ENCODE data around the gene IQSEC3. TPM values are rescaled to one million over a fixed set of nuclear protein-coding genes. Genes with fewer than 3 reads are reported as not detected.

Gene IQSEC3
- polyA plus RNA-seq, 4 donors: under 0.01 to 1.5 (median 1.4) TPM; not detected in 1

DNA sequence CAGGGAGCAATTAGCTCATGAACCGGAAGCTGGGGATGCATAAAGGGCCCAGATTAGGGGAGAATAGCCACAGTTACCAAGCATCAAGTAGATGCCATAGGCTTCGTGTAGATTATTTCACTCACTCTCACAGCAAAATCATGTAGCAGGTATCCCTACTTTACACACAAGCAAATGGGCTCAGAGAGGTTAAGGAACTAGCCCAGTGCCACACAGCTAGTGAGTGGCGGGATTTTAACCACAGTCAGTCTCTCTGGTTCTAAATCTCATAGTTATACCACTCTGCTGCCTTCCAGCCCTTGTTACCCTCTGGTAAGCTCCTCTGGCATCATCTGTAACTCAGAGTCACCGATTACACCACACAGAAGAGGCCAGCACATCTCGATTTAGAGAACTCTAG is 49.0 kb downstream of the IQSEC3 start:
- FAIRE-seq (no peak), DNase-seq (no peak)
- 68 to 85% (median 79%) methylated on average over 5 of the region's 5 CpGs for WGBS, 3 donors
- Histone ChIP-seq H3K4me1 (ENCODE audit: control insufficient read depth in 3 of 3, insufficient read depth in 2 of 3, low read depth in 1 of 3, low read length in 2 of 3) (peaks cover 0 to 4% (median 0%) of the 10 kb centered on the region in 3 donors), H3K27ac (ENCODE audit: low read depth in 1 of 3, low read length in 2 of 3) (no peak overlapping the region), H3K9me3 (ENCODE audit: control insufficient read depth in 2 of 2, insufficient read depth in 1 of 2, low read depth in 1 of 2, low read length in 1 of 2) (no peaks in the 10 kb centered on the region), H3K27me3 (ENCODE audit: control insufficient read depth in 3 of 3, insufficient read depth in 3 of 3, low read length in 3 of 3) (peaks cover 0 to 4% (median 0%) of the 10 kb centered on the region in 3 donors), H3K36me3 (ENCODE audit: control insufficient read depth in 3 of 3, insufficient read depth in 2 of 3, low read depth in 1 of 3, low read length in 3 of 3) (no peaks in the 10 kb centered on the region), H3K4me3 (ENCODE audit: low read depth in 1 of 3, low read length in 3 of 3) (no peak overlapping the region)

- peaks cover 0 to 4% (median 0%) of the 10 kb centered on the region in 3 donors for H3K27me3 ChIP-seq (ENCODE audit: control insufficient read depth in 3 of 3, insufficient read depth in 3 of 3, low read length in 3 of 3)
- 77 to 82% (median 78%) methylated on average over 19 of the region's 19 CpGs for WGBS, 3 donors
- no peaks in the 10 kb centered on the region for H3K36me3 ChIP-seq (ENCODE audit: control insufficient read depth in 3 of 3, insufficient read depth in 2 of 3, low read depth in 1 of 3, low read length in 3 of 3)
- no peak overlapping the region for H3K4me3 ChIP-seq (ENCODE audit: low read depth in 1 of 3, low read length in 3 of 3)
- peaks cover 0 to 4% (median 0%) of the 10 kb centered on the region in 3 donors for H3K4me1 ChIP-seq (ENCODE audit: control insufficient read depth in 3 of 3, insufficient read depth in 2 of 3, low read depth in 1 of 3, low read length in 2 of 3)
- H3K9me3 ChIP-seq (ENCODE audit: control insufficient read depth in 2 of 2, insufficient read depth in 1 of 2, low read depth in 1 of 2, low read length in 1 of 2): no peaks in the 10 kb centered on the region
- DNase-seq (no peak), FAIRE-seq (no peak)
- no peak overlapping the region for H3K27ac ChIP-seq (ENCODE audit: low read depth in 1 of 3, low read length in 2 of 3)
These were observed 49.7 kb downstream of the IQSEC3 start for GRCh38 chr12:115960-116915.

DNA sequence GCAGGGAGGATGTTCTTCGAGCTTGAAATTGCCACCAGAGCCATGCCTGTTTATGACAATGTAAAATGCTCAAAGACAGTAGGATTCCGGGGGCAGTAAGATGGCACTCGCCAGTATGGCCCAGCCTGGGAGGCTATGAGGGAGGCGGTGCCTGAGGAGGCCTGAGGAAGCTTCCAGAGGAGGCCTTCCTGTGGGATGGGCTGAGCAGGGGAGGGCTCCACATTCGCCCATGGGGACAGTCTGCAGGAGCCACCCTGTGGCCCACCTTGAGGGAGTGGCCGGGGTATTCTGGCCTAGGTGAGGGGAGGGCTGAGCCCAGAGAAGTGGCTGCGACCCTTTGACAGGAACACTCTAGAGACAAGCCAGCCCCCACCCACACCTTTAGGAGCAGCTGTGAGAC is 50.7 kb downstream of the IQSEC3 start:
- no peak overlapping the region for H3K27ac ChIP-seq (ENCODE audit: low read depth in 1 of 3, low read length in 2 of 3)
- 79 to 87% (median 86%) methylated on average over 7 of the region's 7 CpGs for WGBS, 3 donors
- FAIRE-seq (no peak), DNase-seq (no peak)
- H3K36me3 ChIP-seq (ENCODE audit: control insufficient read depth in 3 of 3, insufficient read depth in 2 of 3, low read depth in 1 of 3, low read length in 3 of 3): no peaks in the 10 kb centered on the region
- H3K9me3 ChIP-seq (ENCODE audit: control insufficient read depth in 2 of 2, insufficient read depth in 1 of 2, low read depth in 1 of 2, low read length in 1 of 2): no peaks in the 10 kb centered on the region
- H3K27me3 ChIP-seq (ENCODE audit: control insufficient read depth in 3 of 3, insufficient read depth in 3 of 3, low read length in 3 of 3): peaks cover 0 to 4% (median 0%) of the 10 kb centered on the region in 3 donors
- H3K4me3 ChIP-seq (ENCODE audit: low read depth in 1 of 3, low read length in 3 of 3): no peak overlapping the region
- peaks cover 0 to 3% (median 0%) of the 10 kb centered on the region in 3 donors for H3K4me1 ChIP-seq (ENCODE audit: control insufficient read depth in 3 of 3, insufficient read depth in 2 of 3, low read depth in 1 of 3, low read length in 2 of 3)

- no peaks in the 10 kb centered on the region for H3K36me3 ChIP-seq (ENCODE audit: control insufficient read depth in 3 of 3, insufficient read depth in 2 of 3, low read depth in 1 of 3, low read length in 3 of 3)
- 79 to 87% (median 80%) methylated on average over 8 of the region's 8 CpGs for WGBS, 3 donors
These were observed 51.3 kb downstream of the IQSEC3 start for GRCh38 chr12:117816-118345.

DNA sequence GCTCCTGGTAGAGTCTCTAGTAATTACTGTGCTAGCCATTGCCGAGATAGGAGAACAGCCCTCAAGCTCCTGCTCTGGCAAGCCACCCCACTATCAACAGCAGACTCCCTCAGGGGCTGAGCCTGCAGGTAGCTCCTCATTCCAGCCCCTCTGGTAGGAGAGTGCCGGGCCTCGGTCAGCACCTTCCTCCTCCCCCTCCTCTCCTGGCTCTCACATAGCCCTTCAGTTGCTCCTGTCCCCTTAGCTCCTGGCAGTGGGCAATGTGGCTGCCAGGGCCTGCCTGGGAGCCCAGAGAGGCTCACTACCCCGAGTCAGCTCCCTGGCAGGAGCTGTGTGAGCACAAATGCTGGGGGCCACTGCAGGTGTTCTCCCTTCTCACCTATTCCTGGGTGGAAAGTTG is 52.0 kb downstream of the IQSEC3 start:
- Histone ChIP-seq H3K36me3 (ENCODE audit: control insufficient read depth in 3 of 3, insufficient read depth in 2 of 3, low read depth in 1 of 3, low read length in 3 of 3) (no peaks in the 10 kb centered on the region), H3K27ac (ENCODE audit: low read depth in 1 of 3, low read length in 2 of 3) (no peak overlapping the region), H3K9me3 (ENCODE audit: control insufficient read depth in 2 of 2, insufficient read depth in 1 of 2, low read depth in 1 of 2, low read length in 1 of 2) (no peaks in the 10 kb centered on the region), H3K27me3 (ENCODE audit: control insufficient read depth in 3 of 3, insufficient read depth in 3 of 3, low read length in 3 of 3) (peaks cover 0 to 4% (median 0%) of the 10 kb centered on the region in 3 donors), H3K4me1 (ENCODE audit: control insufficient read depth in 3 of 3, insufficient read depth in 2 of 3, low read depth in 1 of 3, low read length in 2 of 3) (no peaks in the 10 kb centered on the region), H3K4me3 (ENCODE audit: low read depth in 1 of 3, low read length in 3 of 3) (no peak overlapping the region)
- FAIRE-seq: no peak
- DNase-seq: no peak
- WGBS, 3 donors: 47 to 60% (median 55%) methylated on average over 4 of the region's 4 CpGs

More at GRCh38 chr12:117816-118345, 51.3 kb downstream of the IQSEC3 start:
- H3K9me3 ChIP-seq (ENCODE audit: control insufficient read depth in 2 of 2, insufficient read depth in 1 of 2, low read depth in 1 of 2, low read length in 1 of 2): no peaks in the 10 kb centered on the region
- no peak overlapping the region for H3K27ac ChIP-seq (ENCODE audit: low read depth in 1 of 3, low read length in 2 of 3)
- H3K27me3 ChIP-seq (ENCODE audit: control insufficient read depth in 3 of 3, insufficient read depth in 3 of 3, low read length in 3 of 3): peaks cover 0 to 4% (median 0%) of the 10 kb centered on the region in 3 donors
- H3K4me3 ChIP-seq (ENCODE audit: low read depth in 1 of 3, low read length in 3 of 3): no peak overlapping the region
- no peaks in the 10 kb centered on the region for H3K4me1 ChIP-seq (ENCODE audit: control insufficient read depth in 3 of 3, insufficient read depth in 2 of 3, low read depth in 1 of 3, low read length in 2 of 3)
- DNase-seq (no peak), FAIRE-seq (no peak)

GRCh38 chr12:120951-121350 is 54.4 kb downstream of the IQSEC3 start:
- H3K4me3 ChIP-seq (ENCODE audit: low read depth in 1 of 3, low read length in 3 of 3): no peak overlapping the region
- peaks cover 0 to 4% (median 0%) of the 10 kb centered on the region in 3 donors for H3K27me3 ChIP-seq (ENCODE audit: control insufficient read depth in 3 of 3, insufficient read depth in 3 of 3, low read length in 3 of 3)
- no peak overlapping the region for H3K27ac ChIP-seq (ENCODE audit: low read depth in 1 of 3, low read length in 2 of 3)
- no peaks in the 10 kb centered on the region for H3K9me3 ChIP-seq (ENCODE audit: control insufficient read depth in 2 of 2, insufficient read depth in 1 of 2, low read depth in 1 of 2, low read length in 1 of 2)
- no peaks in the 10 kb centered on the region for H3K4me1 ChIP-seq (ENCODE audit: control insufficient read depth in 3 of 3, insufficient read depth in 2 of 3, low read depth in 1 of 3, low read length in 2 of 3)
- no peak for FAIRE-seq
- WGBS, 3 donors: 62 to 72% (median 72%) methylated on average over 6 of the region's 6 CpGs
- DNase-seq: no peak
- no peaks in the 10 kb centered on the region for H3K36me3 ChIP-seq (ENCODE audit: control insufficient read depth in 3 of 3, insufficient read depth in 2 of 3, low read depth in 1 of 3, low read length in 3 of 3)

DNA sequence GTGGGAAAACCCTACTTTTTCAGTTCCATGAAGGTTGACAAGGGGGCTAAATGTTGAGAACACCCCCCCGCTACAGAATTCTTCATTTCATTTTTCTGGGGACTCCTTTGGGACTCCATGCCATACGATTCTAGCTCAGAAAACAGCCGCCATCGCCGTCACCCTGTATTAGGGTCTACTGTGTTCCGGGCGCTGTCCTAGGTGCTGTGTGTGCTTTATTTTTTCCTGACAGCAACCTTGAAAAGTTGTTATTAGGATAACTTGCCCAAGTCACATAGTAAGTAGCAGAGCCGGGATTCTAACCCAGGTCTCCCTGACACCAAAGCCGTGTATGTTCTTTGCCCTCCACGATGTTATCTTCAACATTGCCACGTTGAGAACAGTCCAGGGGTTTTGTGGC is 55.1 kb downstream of the IQSEC3 start:
- Histone ChIP-seq H3K4me1 (ENCODE audit: control insufficient read depth in 3 of 3, insufficient read depth in 2 of 3, low read depth in 1 of 3, low read length in 2 of 3) (no peaks in the 10 kb centered on the region), H3K36me3 (ENCODE audit: control insufficient read depth in 3 of 3, insufficient read depth in 2 of 3, low read depth in 1 of 3, low read length in 3 of 3) (no peaks in the 10 kb centered on the region), H3K9me3 (ENCODE audit: control insufficient read depth in 2 of 2, insufficient read depth in 1 of 2, low read depth in 1 of 2, low read length in 1 of 2) (no peaks in the 10 kb centered on the region), H3K4me3 (ENCODE audit: low read depth in 1 of 3, low read length in 3 of 3) (no peak overlapping the region), H3K27me3 (ENCODE audit: control insufficient read depth in 3 of 3, insufficient read depth in 3 of 3, low read length in 3 of 3) (peaks cover 0 to 4% (median 0%) of the 10 kb centered on the region in 3 donors), H3K27ac (ENCODE audit: low read depth in 1 of 3, low read length in 2 of 3) (no peak overlapping the region)
- DNase-seq (no peak), FAIRE-seq (no peak)
- 76 to 87% (median 78%) methylated on average over 11 of the region's 11 CpGs for WGBS, 3 donors

- no peak overlapping the region for H3K4me3 ChIP-seq (ENCODE audit: low read depth in 1 of 3, low read length in 3 of 3)
- FAIRE-seq (no peak), DNase-seq (no peak)
- H3K27ac ChIP-seq (ENCODE audit: low read depth in 1 of 3, low read length in 2 of 3): no peak overlapping the region
- H3K4me1 ChIP-seq (ENCODE audit: control insufficient read depth in 3 of 3, insufficient read depth in 2 of 3, low read depth in 1 of 3, low read length in 2 of 3): no peaks in the 10 kb centered on the region
- no peaks in the 10 kb centered on the region for H3K36me3 ChIP-seq (ENCODE audit: control insufficient read depth in 3 of 3, insufficient read depth in 2 of 3, low read depth in 1 of 3, low read length in 3 of 3)
- H3K9me3 ChIP-seq (ENCODE audit: control insufficient read depth in 2 of 2, insufficient read depth in 1 of 2, low read depth in 1 of 2, low read length in 1 of 2): no peaks in the 10 kb centered on the region
- no peaks in the 10 kb centered on the region for H3K27me3 ChIP-seq (ENCODE audit: control insufficient read depth in 3 of 3, insufficient read depth in 3 of 3, low read length in 3 of 3)
- WGBS, 3 donors: 93 to 96% (median 93%) methylated on average over 7 of the region's 7 CpGs
These were observed 58.5 kb downstream of the IQSEC3 start for GRCh38 chr12:125075-125474.
